HG03139 (cell line): ENCODE results near the gene SEMA3B.
A peak's percentile ranks its signal among the peaks of the same experiment; 100 is the strongest.
"Not testable (repeated sequence)": the region's sequence is repeated elsewhere in the genome, so short reads cannot be mapped to it uniquely, and the experiment has no call there.

ENCODE experiments used
- ATAC-seq: cut with Tn5 transposase; IDR thresholded peaks from one replicate; pipeline ENCODE4 v1.9.1; 2021; ENCODE audit not compliant: unreplicated experiment

Gene SEMA3B

GRCh38 chr3:50258029-50258680, 10.8 kb upstream of the SEMA3B start:
- no peak for ATAC-seq

- ATAC-seq = no peak
These were observed 10.0 kb upstream of the SEMA3B start for GRCh38 chr3:50258979-50259378.

GRCh38 chr3:50259432-50260026, 9.4 kb upstream of the SEMA3B start:
- ATAC-seq = peak; percentile 13

- peak; percentile 61 for ATAC-seq
These were observed 8.7 kb upstream of the SEMA3B start for GRCh38 chr3:50260027-50260941.

- no peak for ATAC-seq
These were observed 8.0 kb upstream of the SEMA3B start for GRCh38 chr3:50260942-50261441.

- ATAC-seq = no peak
These were observed 7.4 kb upstream of the SEMA3B start for GRCh38 chr3:50261505-50261904.

GRCh38 chr3:50262200-50262599, 6.7 kb upstream of the SEMA3B start:
- ATAC-seq = not testable (repeated sequence)

- ATAC-seq = no peak
These were observed 6.2 kb upstream of the SEMA3B start for GRCh38 chr3:50262778-50263177.

GRCh38 chr3:50263478-50264382, 5.2 kb upstream of the SEMA3B start:
- no peak for ATAC-seq

GRCh38 chr3:50264383-50264963, 4.5 kb upstream of the SEMA3B start:
- ATAC-seq = no peak

GRCh38 chr3:50264964-50265485, 3.9 kb upstream of the SEMA3B start:
- ATAC-seq = no peak

GRCh38 chr3:50265571-50265970, 3.4 kb upstream of the SEMA3B start:
- ATAC-seq = no peak

GRCh38 chr3:50266017-50266416, 2.9 kb upstream of the SEMA3B start:
- no peak for ATAC-seq

- ATAC-seq = no peak
These were observed 2.1 kb upstream of the SEMA3B start for GRCh38 chr3:50266836-50267235.

- no peak for ATAC-seq
These were observed 1.6 kb upstream of the SEMA3B start for GRCh38 chr3:50267280-50267913.

GRCh38 chr3:50268276-50268675, 671 bp upstream of the SEMA3B start:
- no peak for ATAC-seq

GRCh38 chr3:50269460-50269859, 513 bp downstream of the SEMA3B start:
- ATAC-seq = no peak

- no peak for ATAC-seq
These were observed 1.0 kb downstream of the SEMA3B start for GRCh38 chr3:50269977-50270413.

- ATAC-seq = no peak
These were observed 1.7 kb downstream of the SEMA3B start for GRCh38 chr3:50270422-50271224.
